Adrenal gland (tissue), 5 donors: ENCODE results near the gene BCAS3.

Experiments
- POLR2A ChIP-seq, 2 donors: fragments of 450-650 bp; IDR thresholded peaks; one replicate each; pipeline ENCODE4 v1.6.1; 2017; ENCODE audit warnings: antibody characterized with exemption in 2 of 2, mild to moderate bottlenecking in 2 of 2, moderate library complexity in 1 of 2
- TF ChIP-seq, protein P1 (sequence below), 6 experiments: fragments of 450-650 bp in 4 of 6; fragments of 200-600 bp in 2 of 6; sonication (generic) in 1 of 6; IDR thresholded peaks; 1 replicate in 5 of 6; 2 replicates in 1 of 6; pipeline versions ENCODE4 v1.5.1 to v1.8.0; 2016 to 2021; ENCODE audit warnings: antibody characterized with exemption in 6 of 6, mild to moderate bottlenecking in 2 of 6, moderate library complexity in 1 of 6
- donor health status: DM: no; HTN: no; CAD: no.

DNA sequence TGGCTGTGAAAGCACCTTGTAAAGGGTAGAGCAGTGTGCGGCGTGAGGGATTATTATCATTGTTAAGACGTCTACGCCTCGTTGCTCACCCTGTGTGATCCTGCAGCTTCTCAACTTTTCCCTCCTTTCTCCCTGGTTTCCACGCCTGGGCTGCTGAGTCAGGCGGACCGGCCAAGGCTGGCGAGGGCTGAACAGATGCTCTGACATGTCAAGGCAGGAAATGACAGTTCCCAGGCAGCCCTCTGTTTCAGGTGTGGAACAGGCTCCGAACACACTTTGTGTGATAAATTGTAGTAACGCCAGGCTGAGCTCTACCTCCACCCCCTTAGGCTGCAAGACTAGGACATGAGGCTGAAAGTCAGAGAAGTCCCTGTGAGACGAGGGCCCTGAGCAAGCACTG lies 676.0 kb downstream of the BCAS3 start:
- TF ChIP-seq, protein P1, sequence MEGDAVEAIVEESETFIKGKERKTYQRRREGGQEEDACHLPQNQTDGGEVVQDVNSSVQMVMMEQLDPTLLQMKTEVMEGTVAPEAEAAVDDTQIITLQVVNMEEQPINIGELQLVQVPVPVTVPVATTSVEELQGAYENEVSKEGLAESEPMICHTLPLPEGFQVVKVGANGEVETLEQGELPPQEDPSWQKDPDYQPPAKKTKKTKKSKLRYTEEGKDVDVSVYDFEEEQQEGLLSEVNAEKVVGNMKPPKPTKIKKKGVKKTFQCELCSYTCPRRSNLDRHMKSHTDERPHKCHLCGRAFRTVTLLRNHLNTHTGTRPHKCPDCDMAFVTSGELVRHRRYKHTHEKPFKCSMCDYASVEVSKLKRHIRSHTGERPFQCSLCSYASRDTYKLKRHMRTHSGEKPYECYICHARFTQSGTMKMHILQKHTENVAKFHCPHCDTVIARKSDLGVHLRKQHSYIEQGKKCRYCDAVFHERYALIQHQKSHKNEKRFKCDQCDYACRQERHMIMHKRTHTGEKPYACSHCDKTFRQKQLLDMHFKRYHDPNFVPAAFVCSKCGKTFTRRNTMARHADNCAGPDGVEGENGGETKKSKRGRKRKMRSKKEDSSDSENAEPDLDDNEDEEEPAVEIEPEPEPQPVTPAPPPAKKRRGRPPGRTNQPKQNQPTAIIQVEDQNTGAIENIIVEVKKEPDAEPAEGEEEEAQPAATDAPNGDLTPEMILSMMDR (IDR thresholded peaks at IDR 0.05), result no peak
- TF ChIP-seq POLR2A (IDR thresholded peaks at IDR 0.05), result no peak
